ENCODE measurements around the gene TBX6. TPM values are rescaled to one million over a fixed set of nuclear protein-coding genes. Genes with fewer than 3 reads are reported as not detected.

TBX6 gene
- under 0.01 TPM in 1 of 2 replicates, not detected in the other for total RNA-seq

GRCh38 chr16:30091474-30092372 lies at the start of gene TBX6:
Gene TBX6 (minus strand): TSS chr16:30091924. CDS start chr16:30091193, 731 bp downstream.

GRCh38 chr16:30113031-30113710 lies 21.4 kb upstream of the TBX6 start, which contains the start of gene GDPD3:
Gene GDPD3 (minus strand): TSS chr16:30113537. CDS start chr16:30113478, 59 bp downstream.

GRCh38 chr16:30096105-30096861 lies 4.6 kb upstream of the TBX6 start, which contains the start of gene YPEL3:
Gene YPEL3 (minus strand): TSS chr16:30096213. CDS start chr16:30095482, 731 bp downstream.

GRCh38 chr16:30075503-30076275 lies 16.0 kb downstream of the TBX6 start, which contains the start of gene PPP4C:
Gene PPP4C (plus strand): TSS chr16:30075994. CDS start chr16:30076378, 384 bp downstream.

GRCh38 chr16:30065102-30065942 lies 26.4 kb downstream of the TBX6 start, which contains the start of gene ALDOA:
Gene ALDOA (plus strand): TSS chr16:30065760. CDS start chr16:30066898, 1,138 bp downstream.

Other genes with a start within 250 kb of the TBX6 start
- 107 and 108 TPM in 2 replicates for gene CDIPT, start 228.7 kb downstream of the TBX6 start, total RNA-seq
- gene SEZ6L2, start 192.4 kb downstream of the TBX6 start, total RNA-seq = 26.8 and 30.0 TPM in 2 replicates
- gene ASPHD1, start 191.4 kb downstream of the TBX6 start, total RNA-seq = 11.7 and 20.4 TPM in 2 replicates
- gene KCTD13, start 165.7 kb downstream of the TBX6 start, total RNA-seq = 6.2 and 10.0 TPM in 2 replicates
- 92.3 and 112 TPM in 2 replicates for gene TMEM219, start 129.8 kb downstream of the TBX6 start, total RNA-seq
- 31.2 and 44.5 TPM in 2 replicates for gene TAOK2, start 118.1 kb downstream of the TBX6 start, total RNA-seq
- 7.6 and 8.3 TPM in 2 replicates for gene HIRIP3, start 96.3 kb downstream of the TBX6 start, total RNA-seq
- 28.7 and 33.6 TPM in 2 replicates for gene INO80E, start 95.7 kb downstream of the TBX6 start, total RNA-seq
- gene DOC2A, start 80.9 kb downstream of the TBX6 start, total RNA-seq = 0.60 TPM in 1 of 2 replicates, not detected in the other
- not detected in 2 replicates for gene C16orf92, start 68.7 kb downstream of the TBX6 start, total RNA-seq
- gene TLCD3B, start 60.7 kb downstream of the TBX6 start, total RNA-seq = not detected in 2 replicates
- 1,291 and 1,757 TPM in 2 replicates for gene ALDOA, start 26.2 kb downstream of the TBX6 start, total RNA-seq
- gene PPP4C, start 15.9 kb downstream of the TBX6 start, total RNA-seq = 63.2 and 79.7 TPM in 2 replicates
- gene YPEL3, start 4.3 kb upstream of the TBX6 start, total RNA-seq = 50.2 and 89.3 TPM in 2 replicates
- 0.47 and 1.2 TPM in 2 replicates for gene GDPD3, start 21.6 kb upstream of the TBX6 start, total RNA-seq
- 63.0 and 70.9 TPM in 2 replicates for gene MAPK3, start 31.3 kb upstream of the TBX6 start, total RNA-seq
- gene CORO1A, start 91.7 kb upstream of the TBX6 start, total RNA-seq = 0.43 and 4.2 TPM in 2 replicates
- gene BOLA2B, start 101.7 kb upstream of the TBX6 start, total RNA-seq = 28.4 and 117 TPM in 2 replicates
- 24.3 and 26.1 TPM in 2 replicates for gene SLX1A, start 102.0 kb upstream of the TBX6 start, total RNA-seq
- 2.6 and 7.0 TPM in 2 replicates for gene SULT1A3, start 107.3 kb upstream of the TBX6 start, total RNA-seq
- 0.26 and 1.9 TPM in 2 replicates for gene NPIPB13, start 156.6 kb upstream of the TBX6 start, total RNA-seq